GM15510 (cell line): Measurements from ENCODE around the gene TIRAP.

Experiments
- POLR2A ChIP-seq: IDR thresholded peaks from 3 replicates; pipeline ENCODE4 v1.6.1; 2011; ENCODE audit warnings: borderline replicate concordance; ENCODE audit not compliant: insufficient read length; ENCODE audit errors: extremely low read depth

Gene TIRAP

GRCh38 chr11:126311401-126312291 lies 28.8 kb downstream of the TIRAP start:
- no peak for TF ChIP-seq POLR2A

GRCh38 chr11:126312961-126313360 lies 30.1 kb downstream of the TIRAP start:
- TF ChIP-seq POLR2A, result no peak

- no peak for TF ChIP-seq POLR2A
Observed at GRCh38 chr11:126313826-126314225, 30.9 kb downstream of the TIRAP start.

GRCh38 chr11:126317432-126317755 lies 34.5 kb downstream of the TIRAP start:
- no peak for TF ChIP-seq POLR2A

- no peak for TF ChIP-seq POLR2A
Observed at GRCh38 chr11:126317756-126318573, 35.1 kb downstream of the TIRAP start.

GRCh38 chr11:126318574-126319373 lies 35.9 kb downstream of the TIRAP start:
- no peak for TF ChIP-seq POLR2A

- no peak for TF ChIP-seq POLR2A
Observed at GRCh38 chr11:126319374-126319740, 36.5 kb downstream of the TIRAP start.

GRCh38 chr11:126322996-126323395 lies 40.1 kb downstream of the TIRAP start:
- TF ChIP-seq POLR2A, result no peak

- TF ChIP-seq POLR2A, result no peak
Observed at GRCh38 chr11:126327281-126328000, 44.5 kb downstream of the TIRAP start.

- TF ChIP-seq POLR2A, result no peak
Observed at GRCh38 chr11:126328001-126328390, 45.1 kb downstream of the TIRAP start.

- no peak for TF ChIP-seq POLR2A
Observed at GRCh38 chr11:126328444-126328843, 45.6 kb downstream of the TIRAP start.

GRCh38 chr11:126328938-126329643 lies 46.2 kb downstream of the TIRAP start:
- TF ChIP-seq POLR2A, result no peak

- no peak for TF ChIP-seq POLR2A
Observed at GRCh38 chr11:126329644-126330211, 46.8 kb downstream of the TIRAP start.
